Measurements from ENCODE around the gene TRIL.

TRIL gene

GRCh38 chr7:28958235-28958979 lies at the start of gene TRIL:
Gene TRIL, minus strand, starts transcription at chr7:28958330. Its CDS starts 284 bp downstream, at chr7:28958046.
- Histone ChIP-seq H3K9ac (ENCODE audit: low read depth, low read length) (no peak within 1 kb of the TSS), H3K9me3 (ENCODE audit: control insufficient read depth, insufficient read depth, low read length) (no peaks in the 10 kb centered on the region), H3K36me3 (ENCODE audit: control insufficient read depth, insufficient read depth, low read length) (no peaks in the 10 kb centered on the region), H3K4me3 (ENCODE audit: low read depth, low read length) (peak within 1 kb of the TSS; percentile 69), H3K27me3 (ENCODE audit: control insufficient read depth, insufficient read depth, low read length) (peaks cover 49% of the 10 kb centered on the region), H3K4me1 (ENCODE audit: control insufficient read depth, insufficient read depth, low read length) (peaks cover 8% of the 10 kb centered on the region)

- Histone ChIP-seq H3K4me3 (ENCODE audit: low read depth, low read length) (no peak overlapping the region), H3K9ac (ENCODE audit: low read depth, low read length) (no peak overlapping the region), H3K4me1 (ENCODE audit: control insufficient read depth, insufficient read depth, low read length) (no peaks in the 10 kb centered on the region), H3K36me3 (ENCODE audit: control insufficient read depth, insufficient read depth, low read length) (no peaks in the 10 kb centered on the region), H3K9me3 (ENCODE audit: control insufficient read depth, insufficient read depth, low read length) (peaks cover 2% of the 10 kb centered on the region), H3K27me3 (ENCODE audit: control insufficient read depth, insufficient read depth, low read length) (no peaks in the 10 kb centered on the region)
Measured at GRCh38 chr7:29007127-29007526, 49.0 kb upstream of the TRIL start.

- H3K4me1 ChIP-seq (ENCODE audit: control insufficient read depth, insufficient read depth, low read length) = no peaks in the 10 kb centered on the region
Measured at GRCh38 chr7:29005829-29006228, 47.7 kb upstream of the TRIL start.

GRCh38 chr7:29005406-29005805 lies 47.3 kb upstream of the TRIL start:
- H3K4me3 ChIP-seq (ENCODE audit: low read depth, low read length) = no peak overlapping the region
- H3K9ac ChIP-seq (ENCODE audit: low read depth, low read length) = no peak overlapping the region
- peaks cover 2% of the 10 kb centered on the region for H3K9me3 ChIP-seq (ENCODE audit: control insufficient read depth, insufficient read depth, low read length)
- H3K4me1 ChIP-seq (ENCODE audit: control insufficient read depth, insufficient read depth, low read length) = no peaks in the 10 kb centered on the region
- no peaks in the 10 kb centered on the region for H3K27me3 ChIP-seq (ENCODE audit: control insufficient read depth, insufficient read depth, low read length)
- H3K36me3 ChIP-seq (ENCODE audit: control insufficient read depth, insufficient read depth, low read length) = no peaks in the 10 kb centered on the region

More at GRCh38 chr7:29005829-29006228, 47.7 kb upstream of the TRIL start:
- H3K9me3 ChIP-seq (ENCODE audit: control insufficient read depth, insufficient read depth, low read length) = peaks cover 2% of the 10 kb centered on the region
- no peak overlapping the region for H3K9ac ChIP-seq (ENCODE audit: low read depth, low read length)
- H3K36me3 ChIP-seq (ENCODE audit: control insufficient read depth, insufficient read depth, low read length) = no peaks in the 10 kb centered on the region
- H3K27me3 ChIP-seq (ENCODE audit: control insufficient read depth, insufficient read depth, low read length) = no peaks in the 10 kb centered on the region
- H3K4me3 ChIP-seq (ENCODE audit: low read depth, low read length) = no peak overlapping the region

- Histone ChIP-seq H3K36me3 (ENCODE audit: control insufficient read depth, insufficient read depth, low read length) (no peaks in the 10 kb centered on the region), H3K27me3 (ENCODE audit: control insufficient read depth, insufficient read depth, low read length) (no peaks in the 10 kb centered on the region), H3K4me1 (ENCODE audit: control insufficient read depth, insufficient read depth, low read length) (no peaks in the 10 kb centered on the region)
Measured at GRCh38 chr7:29003703-29004102, 45.6 kb upstream of the TRIL start.

GRCh38 chr7:29000717-29001076 lies 42.6 kb upstream of the TRIL start:
- H3K9me3 ChIP-seq (ENCODE audit: control insufficient read depth, insufficient read depth, low read length) = peaks cover 2% of the 10 kb centered on the region
- H3K4me1 ChIP-seq (ENCODE audit: control insufficient read depth, insufficient read depth, low read length) = peaks cover 7% of the 10 kb centered on the region
- no peak overlapping the region for H3K9ac ChIP-seq (ENCODE audit: low read depth, low read length)
- H3K27me3 ChIP-seq (ENCODE audit: control insufficient read depth, insufficient read depth, low read length) = no peaks in the 10 kb centered on the region
- H3K4me3 ChIP-seq (ENCODE audit: low read depth, low read length) = no peak overlapping the region
- no peaks in the 10 kb centered on the region for H3K36me3 ChIP-seq (ENCODE audit: control insufficient read depth, insufficient read depth, low read length)

More at GRCh38 chr7:29003703-29004102, 45.6 kb upstream of the TRIL start:
- no peak overlapping the region for H3K9ac ChIP-seq (ENCODE audit: low read depth, low read length)
- peaks cover 2% of the 10 kb centered on the region for H3K9me3 ChIP-seq (ENCODE audit: control insufficient read depth, insufficient read depth, low read length)
- H3K4me3 ChIP-seq (ENCODE audit: low read depth, low read length) = no peak overlapping the region

GRCh38 chr7:28999895-29000716 lies 42.0 kb upstream of the TRIL start:
- Histone ChIP-seq H3K36me3 (ENCODE audit: control insufficient read depth, insufficient read depth, low read length) (no peaks in the 10 kb centered on the region), H3K9me3 (ENCODE audit: control insufficient read depth, insufficient read depth, low read length) (peaks cover 2% of the 10 kb centered on the region), H3K27me3 (ENCODE audit: control insufficient read depth, insufficient read depth, low read length) (no peaks in the 10 kb centered on the region)

GRCh38 chr7:28999427-28999826 lies 41.3 kb upstream of the TRIL start:
- Histone ChIP-seq H3K4me3 (ENCODE audit: low read depth, low read length) (no peak overlapping the region), H3K9ac (ENCODE audit: low read depth, low read length) (no peak overlapping the region), H3K9me3 (ENCODE audit: control insufficient read depth, insufficient read depth, low read length) (peaks cover 2% of the 10 kb centered on the region), H3K27me3 (ENCODE audit: control insufficient read depth, insufficient read depth, low read length) (no peaks in the 10 kb centered on the region), H3K36me3 (ENCODE audit: control insufficient read depth, insufficient read depth, low read length) (no peaks in the 10 kb centered on the region), H3K4me1 (ENCODE audit: control insufficient read depth, insufficient read depth, low read length) (peaks cover 7% of the 10 kb centered on the region)

More at GRCh38 chr7:28999895-29000716, 42.0 kb upstream of the TRIL start:
- Histone ChIP-seq H3K4me1 (ENCODE audit: control insufficient read depth, insufficient read depth, low read length) (peaks cover 7% of the 10 kb centered on the region), H3K4me3 (ENCODE audit: low read depth, low read length) (no peak overlapping the region), H3K9ac (ENCODE audit: low read depth, low read length) (no peak overlapping the region)

- Histone ChIP-seq H3K27me3 (ENCODE audit: control insufficient read depth, insufficient read depth, low read length) (no peaks in the 10 kb centered on the region), H3K9me3 (ENCODE audit: control insufficient read depth, insufficient read depth, low read length) (no peaks in the 10 kb centered on the region), H3K4me3 (ENCODE audit: low read depth, low read length) (no peak overlapping the region), H3K9ac (ENCODE audit: low read depth, low read length) (no peak overlapping the region), H3K4me1 (ENCODE audit: control insufficient read depth, insufficient read depth, low read length) (peaks cover 7% of the 10 kb centered on the region), H3K36me3 (ENCODE audit: control insufficient read depth, insufficient read depth, low read length) (no peaks in the 10 kb centered on the region)
Measured at GRCh38 chr7:28998105-28998504, 40.0 kb upstream of the TRIL start.

- no peak overlapping the region for H3K9ac ChIP-seq (ENCODE audit: low read depth, low read length)
- no peaks in the 10 kb centered on the region for H3K9me3 ChIP-seq (ENCODE audit: control insufficient read depth, insufficient read depth, low read length)
- peaks cover 7% of the 10 kb centered on the region for H3K4me1 ChIP-seq (ENCODE audit: control insufficient read depth, insufficient read depth, low read length)
- H3K4me3 ChIP-seq (ENCODE audit: low read depth, low read length) = no peak overlapping the region
- H3K27me3 ChIP-seq (ENCODE audit: control insufficient read depth, insufficient read depth, low read length) = no peaks in the 10 kb centered on the region
- H3K36me3 ChIP-seq (ENCODE audit: control insufficient read depth, insufficient read depth, low read length) = no peaks in the 10 kb centered on the region
Measured at GRCh38 chr7:28996836-28997235, 38.7 kb upstream of the TRIL start.

GRCh38 chr7:28993371-28993770 lies 35.2 kb upstream of the TRIL start:
- no peaks in the 10 kb centered on the region for H3K36me3 ChIP-seq (ENCODE audit: control insufficient read depth, insufficient read depth, low read length)
- no peaks in the 10 kb centered on the region for H3K27me3 ChIP-seq (ENCODE audit: control insufficient read depth, insufficient read depth, low read length)
- no peak overlapping the region for H3K9ac ChIP-seq (ENCODE audit: low read depth, low read length)
- no peak overlapping the region for H3K4me3 ChIP-seq (ENCODE audit: low read depth, low read length)
- no peaks in the 10 kb centered on the region for H3K9me3 ChIP-seq (ENCODE audit: control insufficient read depth, insufficient read depth, low read length)
- peaks cover 7% of the 10 kb centered on the region for H3K4me1 ChIP-seq (ENCODE audit: control insufficient read depth, insufficient read depth, low read length)

- H3K9ac ChIP-seq (ENCODE audit: low read depth, low read length) = no peak overlapping the region
- peaks cover 2% of the 10 kb centered on the region for H3K4me1 ChIP-seq (ENCODE audit: control insufficient read depth, insufficient read depth, low read length)
- H3K27me3 ChIP-seq (ENCODE audit: control insufficient read depth, insufficient read depth, low read length) = no peaks in the 10 kb centered on the region
- H3K9me3 ChIP-seq (ENCODE audit: control insufficient read depth, insufficient read depth, low read length) = no peaks in the 10 kb centered on the region
- no peak overlapping the region for H3K4me3 ChIP-seq (ENCODE audit: low read depth, low read length)
- no peaks in the 10 kb centered on the region for H3K36me3 ChIP-seq (ENCODE audit: control insufficient read depth, insufficient read depth, low read length)
Measured at GRCh38 chr7:28992798-28993197, 34.7 kb upstream of the TRIL start.

Measured in iPS-15b (cell line).